ENCODE data around the gene RAB3GAP1. TPM values are rescaled to one million over a fixed set of nuclear protein-coding genes. Genes with fewer than 3 reads are reported as not detected.

RAB3GAP1 gene
- total RNA-seq, 1 donor from 2014 or later, result 49.3 TPM

- Histone ChIP-seq H4K20me1 (ENCODE audit: insufficient read depth, low read length) (peaks cover 32% of the 10 kb centered on the region), H3K4me3 (ENCODE audit: insufficient read depth, low read depth, low read length) (no peak overlapping the region), H2AFZ (ENCODE audit: low read depth, low read length) (no peak overlapping the region), H3K4me2 (ENCODE audit: low read length) (no peak overlapping the region), H3K27me3 (ENCODE audit: insufficient read depth, low read length) (no peaks in the 10 kb centered on the region), H3K27ac (ENCODE audit: low read depth, low read length) (no peak overlapping the region), H3K79me2 (ENCODE audit: insufficient read depth, low read length) (peaks cover 96% of the 10 kb centered on the region), H3K36me3 (ENCODE audit: insufficient read depth, low read length) (peaks cover 8% of the 10 kb centered on the region), H3K9me3 (ENCODE audit: insufficient read depth, low read depth, low read length) (no peaks in the 10 kb centered on the region), H3K9ac (ENCODE audit: low read length) (no peak overlapping the region), H3K4me1 (ENCODE audit: insufficient read depth, low read length) (peaks cover 7% of the 10 kb centered on the region)
- no peak for FAIRE-seq
- DNase-seq (ENCODE audit: low read depth), result no peak
- Mint-ChIP-seq H3K36me3 (ENCODE audit: low read depth, unreplicated experiment) (peaks cover 16% of the 10 kb centered on the region), H3K9me3 (ENCODE audit: unreplicated experiment) (no peaks in the 10 kb centered on the region), H3K27ac (ENCODE audit: unreplicated experiment) (no peak overlapping the region), H3K4me3 (ENCODE audit: unreplicated experiment) (no peak overlapping the region), H3K27me3 (ENCODE audit: low read depth, unreplicated experiment) (no peaks in the 10 kb centered on the region), H3K4me1 (ENCODE audit: low read depth, unreplicated experiment) (peaks cover 10% of the 10 kb centered on the region)
- TF ChIP-seq CTCF (IDR thresholded peaks at IDR 0.05; ENCODE audit: insufficient read depth, low read depth, low read length) (no peak), EZH2 (IDR thresholded peaks at IDR 0.05; ENCODE audit: insufficient read depth, low read length) (no peak)
Measured at GRCh38 chr2:135059577-135059976, 7.5 kb downstream of the RAB3GAP1 start.

- Mint-ChIP-seq H3K4me1 (ENCODE audit: low read depth, unreplicated experiment) (no peaks in the 10 kb centered on the region), H3K27ac (ENCODE audit: unreplicated experiment) (no peak overlapping the region)
- FAIRE-seq, result no peak
Measured at GRCh38 chr2:135063210-135063609, 11.1 kb downstream of the RAB3GAP1 start.

More at GRCh38 chr2:135063210-135063609, 11.1 kb downstream of the RAB3GAP1 start:
- Histone ChIP-seq H3K27ac (ENCODE audit: low read depth, low read length) (no peak overlapping the region), H3K36me3 (ENCODE audit: insufficient read depth, low read length) (peaks cover 8% of the 10 kb centered on the region), H3K9me3 (ENCODE audit: insufficient read depth, low read depth, low read length) (no peaks in the 10 kb centered on the region), H4K20me1 (ENCODE audit: insufficient read depth, low read length) (peaks cover 36% of the 10 kb centered on the region), H3K79me2 (ENCODE audit: insufficient read depth, low read length) (peaks cover 98% of the 10 kb centered on the region), H3K4me2 (ENCODE audit: low read length) (no peak overlapping the region), H3K4me3 (ENCODE audit: insufficient read depth, low read depth, low read length) (no peak overlapping the region), H3K9ac (ENCODE audit: low read length) (no peak overlapping the region), H3K4me1 (ENCODE audit: insufficient read depth, low read length) (peaks cover 3% of the 10 kb centered on the region), H3K27me3 (ENCODE audit: insufficient read depth, low read length) (no peaks in the 10 kb centered on the region), H2AFZ (ENCODE audit: low read depth, low read length) (no peak overlapping the region)
- Mint-ChIP-seq H3K36me3 (ENCODE audit: low read depth, unreplicated experiment) (peaks cover 14% of the 10 kb centered on the region), H3K9me3 (ENCODE audit: unreplicated experiment) (no peaks in the 10 kb centered on the region), H3K4me3 (ENCODE audit: unreplicated experiment) (no peak overlapping the region), H3K27me3 (ENCODE audit: low read depth, unreplicated experiment) (no peaks in the 10 kb centered on the region)
- TF ChIP-seq EZH2 (IDR thresholded peaks at IDR 0.05; ENCODE audit: insufficient read depth, low read length) (no peak), CTCF (IDR thresholded peaks at IDR 0.05; ENCODE audit: insufficient read depth, low read depth, low read length) (no peak)
- no peak for DNase-seq (ENCODE audit: low read depth)
